K562 (cell line): ENCODE results near the gene PITRM1. TPM values are rescaled to one million over a fixed set of nuclear protein-coding genes. Genes with fewer than 3 reads are reported as not detected.

Experiments
- ETV6 ChIP-seq, 3 experiments: fragments of 150-350 bp in 1 of 3; sonication (generic) in 1 of 3; formaldehyde crosslinking in 1 of 3; IDR thresholded peaks; 2 replicates each; pipeline versions ENCODE4 v1.6.1 to v1.8.0; 2014 to 2022; ENCODE audit warnings: borderline replicate concordance in 2 of 3, low read depth in 2 of 3, antibody characterized with exemption in 1 of 3, low read length in 1 of 3, mild to moderate bottlenecking in 1 of 3, missing genetic modification reagents in 1 of 3
- HNRNPH1 ChIP-seq: fragments of 200-400 bp; formaldehyde crosslinking; optimal IDR thresholded peaks from 2 replicates; pipeline ENCODE3; 2017; ENCODE audit warnings: low read depth, mild to moderate bottlenecking, low read length, moderate library complexity
- MEIS2 ChIP-seq: fragments of 450-650 bp; IDR thresholded peaks from 2 replicates; pipeline ENCODE4 v1.6.1; 2014; ENCODE audit warnings: mild to moderate bottlenecking; ENCODE audit not compliant: partially characterized antibody
- NEUROD1 ChIP-seq: fragments of 150-350 bp; IDR thresholded peaks from 2 replicates; pipeline ENCODE4 v1.6.1; 2014; ENCODE audit warnings: borderline replicate concordance, low read length, low read depth; ENCODE audit not compliant: partially characterized antibody
- NFATC3 ChIP-seq: fragments of 450-650 bp; IDR thresholded peaks from 2 replicates; pipeline ENCODE4 v1.6.1; 2017; ENCODE audit warnings: mild to moderate bottlenecking
- PCBP1 ChIP-seq: fragments of 200-400 bp; formaldehyde crosslinking; IDR thresholded peaks from 2 replicates; pipeline ENCODE4 v1.6.1; 2018; ENCODE audit warnings: mild to moderate bottlenecking, low read depth, low read length; ENCODE audit not compliant: poor library complexity, severe bottlenecking
- PHF20 ChIP-seq: fragments of 450-650 bp; IDR thresholded peaks from 2 replicates; pipeline ENCODE4 v1.6.1; 2018; ENCODE audit not compliant: partially characterized antibody
- RB1 ChIP-seq: fragments of 450-650 bp; IDR thresholded peaks from 2 replicates; pipeline ENCODE4 v1.6.1; 2017; ENCODE audit warnings: low read depth, mild to moderate bottlenecking
- polyA plus RNA-seq, 8 experiments: library from polyadenylated mRNA; depleted of rRNA in 4 of 8; stranded (reverse) in 5 of 8; unstranded in 3 of 8; fragments of >200 nt; fragmentation: Nextera tagmentation in 2 of 8; fragmentation: Illumina TruSeq in 1 of 8; extraction: Ambion mirVana in 2 of 8; extraction: Trizol in 1 of 8; gene quantifications; 2 replicates each; pipeline versions ENCODE4 v1.2.1 to v1.2.3, GENCODE V29; 2011 to 2014; ENCODE audit warnings: inconsistent platforms in 1 of 8, missing spikeins in 1 of 8
- total RNA-seq, 7 experiments: library from RNA; depleted of rRNA in 6 of 7; stranded (reverse); fragments of >200 nt in 6 of 7; fragmentation: Illumina TruSeq in 2 of 7; extraction: Trizol in 2 of 7; gene quantifications; 2 replicates each; pipeline versions ENCODE4 v1.2.1 to v1.2.3, GENCODE V29; 2011 to 2021; ENCODE audit warnings: low replicate concordance in 1 of 7
- TF ChIP-seq, protein P1 (sequence below): sonication (generic); formaldehyde crosslinking; IDR thresholded peaks from 2 replicates; pipeline ENCODE4 v1.8.0; 2023; ENCODE audit warnings: mild to moderate bottlenecking, missing genetic modification reagents
- TF ChIP-seq, protein P2 (sequence below), 2 experiments: fragments of 450-650 bp; formaldehyde crosslinking in 1 of 2; IDR thresholded peaks; 2 replicates each; pipeline versions ENCODE4 v1.4.0 to v1.6.1; 2014 to 2020; ENCODE audit warnings: mild to moderate bottlenecking in 2 of 2, borderline replicate concordance in 1 of 2, low read depth in 1 of 2
- TF ChIP-seq, protein P3 (sequence below), 2 experiments: fragments of 200-800 bp in 1 of 2; sonication (Bioruptor generic) in 1 of 2; sonication (generic) in 1 of 2; formaldehyde crosslinking in 1 of 2; IDR thresholded peaks in 1 of 2; conservative IDR thresholded peaks in 1 of 2; 2 replicates each; pipeline versions ENCODE4 v1.5.0 to v1.6.1; 2016 to 2020; ENCODE audit warnings: missing compliant biosample characterization in 1 of 2, missing genetic modification characterization in 1 of 2, missing genetic modification reagents in 1 of 2

The PITRM1 gene
- total and polyA plus RNA-seq, 9 of the 15 experiments (the other 6 are each of a cell fraction or from before 2014, with no cell fraction given), result 21.1 to 70.4 (median 39.7) TPM

DNA sequence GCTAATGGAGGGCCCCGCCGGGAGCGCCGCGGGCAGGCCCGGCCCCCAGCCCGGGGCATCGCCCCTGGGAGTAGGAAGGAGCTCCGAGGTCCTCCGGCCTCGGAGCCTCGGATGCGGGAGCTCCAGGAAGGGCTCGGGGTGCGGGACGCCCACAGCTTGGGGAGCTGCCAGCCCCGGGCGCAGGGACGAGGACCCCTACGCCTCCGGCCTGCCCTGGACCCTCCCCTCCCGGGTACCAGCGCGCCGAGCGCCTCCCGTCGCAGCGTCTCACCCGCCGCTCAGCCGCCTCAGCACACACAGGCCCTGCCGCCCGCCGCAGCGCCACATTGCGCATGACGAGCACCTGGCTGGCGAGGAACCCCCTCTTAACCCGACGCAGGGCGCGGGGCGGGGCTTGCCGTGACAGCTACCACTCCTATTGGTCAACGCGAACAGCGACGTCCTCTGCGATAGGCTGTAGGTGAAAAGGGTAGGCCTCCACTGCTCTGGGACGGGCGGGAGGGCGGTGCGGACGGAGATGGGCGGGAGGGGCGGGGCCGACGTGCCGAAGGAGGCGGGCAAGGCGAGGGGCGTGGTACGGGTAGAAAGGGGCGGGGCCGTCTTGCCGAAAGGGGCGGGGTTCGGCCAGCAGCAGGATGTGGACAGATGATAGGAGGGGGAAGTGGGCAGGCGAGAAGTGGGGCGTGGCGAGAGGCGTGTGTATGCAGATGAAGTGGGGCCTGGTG lies at the start of gene PITRM1 (continued):
- TF ChIP-seq, protein P1, sequence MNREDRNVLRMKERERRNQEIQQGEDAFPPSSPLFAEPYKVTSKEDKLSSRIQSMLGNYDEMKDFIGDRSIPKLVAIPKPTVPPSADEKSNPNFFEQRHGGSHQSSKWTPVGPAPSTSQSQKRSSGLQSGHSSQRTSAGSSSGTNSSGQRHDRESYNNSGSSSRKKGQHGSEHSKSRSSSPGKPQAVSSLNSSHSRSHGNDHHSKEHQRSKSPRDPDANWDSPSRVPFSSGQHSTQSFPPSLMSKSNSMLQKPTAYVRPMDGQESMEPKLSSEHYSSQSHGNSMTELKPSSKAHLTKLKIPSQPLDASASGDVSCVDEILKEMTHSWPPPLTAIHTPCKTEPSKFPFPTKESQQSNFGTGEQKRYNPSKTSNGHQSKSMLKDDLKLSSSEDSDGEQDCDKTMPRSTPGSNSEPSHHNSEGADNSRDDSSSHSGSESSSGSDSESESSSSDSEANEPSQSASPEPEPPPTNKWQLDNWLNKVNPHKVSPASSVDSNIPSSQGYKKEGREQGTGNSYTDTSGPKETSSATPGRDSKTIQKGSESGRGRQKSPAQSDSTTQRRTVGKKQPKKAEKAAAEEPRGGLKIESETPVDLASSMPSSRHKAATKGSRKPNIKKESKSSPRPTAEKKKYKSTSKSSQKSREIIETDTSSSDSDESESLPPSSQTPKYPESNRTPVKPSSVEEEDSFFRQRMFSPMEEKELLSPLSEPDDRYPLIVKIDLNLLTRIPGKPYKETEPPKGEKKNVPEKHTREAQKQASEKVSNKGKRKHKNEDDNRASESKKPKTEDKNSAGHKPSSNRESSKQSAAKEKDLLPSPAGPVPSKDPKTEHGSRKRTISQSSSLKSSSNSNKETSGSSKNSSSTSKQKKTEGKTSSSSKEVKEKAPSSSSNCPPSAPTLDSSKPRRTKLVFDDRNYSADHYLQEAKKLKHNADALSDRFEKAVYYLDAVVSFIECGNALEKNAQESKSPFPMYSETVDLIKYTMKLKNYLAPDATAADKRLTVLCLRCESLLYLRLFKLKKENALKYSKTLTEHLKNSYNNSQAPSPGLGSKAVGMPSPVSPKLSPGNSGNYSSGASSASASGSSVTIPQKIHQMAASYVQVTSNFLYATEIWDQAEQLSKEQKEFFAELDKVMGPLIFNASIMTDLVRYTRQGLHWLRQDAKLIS (CRISPR knock-in tag), result peak; percentile 54
- TF ChIP-seq NFATC3 (no peak), RB1 (peak; percentile 71), PHF20 (peak; percentile 75), HNRNPH1 (no peak), NEUROD1 (peak; percentile 59), MEIS2 (peak; percentile 72), ETV6 (IDR thresholded peaks at IDR 0.05; ENCODE audit: borderline replicate concordance in 1 of 2, low read depth in 2 of 2, low read length in 1 of 2) (no peak), ETV6 (CRISPR knock-in tag; IDR thresholded peaks at IDR 0.05; ENCODE audit: borderline replicate concordance) (0 out of 2 replicates have a peak, but pooled peaks have one; percentile 49), PCBP1 (peak; percentile 3)
- TF ChIP-seq, protein P2, sequence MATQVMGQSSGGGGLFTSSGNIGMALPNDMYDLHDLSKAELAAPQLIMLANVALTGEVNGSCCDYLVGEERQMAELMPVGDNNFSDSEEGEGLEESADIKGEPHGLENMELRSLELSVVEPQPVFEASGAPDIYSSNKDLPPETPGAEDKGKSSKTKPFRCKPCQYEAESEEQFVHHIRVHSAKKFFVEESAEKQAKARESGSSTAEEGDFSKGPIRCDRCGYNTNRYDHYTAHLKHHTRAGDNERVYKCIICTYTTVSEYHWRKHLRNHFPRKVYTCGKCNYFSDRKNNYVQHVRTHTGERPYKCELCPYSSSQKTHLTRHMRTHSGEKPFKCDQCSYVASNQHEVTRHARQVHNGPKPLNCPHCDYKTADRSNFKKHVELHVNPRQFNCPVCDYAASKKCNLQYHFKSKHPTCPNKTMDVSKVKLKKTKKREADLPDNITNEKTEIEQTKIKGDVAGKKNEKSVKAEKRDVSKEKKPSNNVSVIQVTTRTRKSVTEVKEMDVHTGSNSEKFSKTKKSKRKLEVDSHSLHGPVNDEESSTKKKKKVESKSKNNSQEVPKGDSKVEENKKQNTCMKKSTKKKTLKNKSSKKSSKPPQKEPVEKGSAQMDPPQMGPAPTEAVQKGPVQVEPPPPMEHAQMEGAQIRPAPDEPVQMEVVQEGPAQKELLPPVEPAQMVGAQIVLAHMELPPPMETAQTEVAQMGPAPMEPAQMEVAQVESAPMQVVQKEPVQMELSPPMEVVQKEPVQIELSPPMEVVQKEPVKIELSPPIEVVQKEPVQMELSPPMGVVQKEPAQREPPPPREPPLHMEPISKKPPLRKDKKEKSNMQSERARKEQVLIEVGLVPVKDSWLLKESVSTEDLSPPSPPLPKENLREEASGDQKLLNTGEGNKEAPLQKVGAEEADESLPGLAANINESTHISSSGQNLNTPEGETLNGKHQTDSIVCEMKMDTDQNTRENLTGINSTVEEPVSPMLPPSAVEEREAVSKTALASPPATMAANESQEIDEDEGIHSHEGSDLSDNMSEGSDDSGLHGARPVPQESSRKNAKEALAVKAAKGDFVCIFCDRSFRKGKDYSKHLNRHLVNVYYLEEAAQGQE (IDR thresholded peaks at IDR 0.05; ENCODE audit: borderline replicate concordance), result no peak
- TF ChIP-seq, protein P2 (CRISPR knock-in tag; IDR thresholded peaks at IDR 0.05; ENCODE audit: low read depth), result peak; percentile 50; the same call in 1 of the 2 replicates
- TF ChIP-seq, protein P3, sequence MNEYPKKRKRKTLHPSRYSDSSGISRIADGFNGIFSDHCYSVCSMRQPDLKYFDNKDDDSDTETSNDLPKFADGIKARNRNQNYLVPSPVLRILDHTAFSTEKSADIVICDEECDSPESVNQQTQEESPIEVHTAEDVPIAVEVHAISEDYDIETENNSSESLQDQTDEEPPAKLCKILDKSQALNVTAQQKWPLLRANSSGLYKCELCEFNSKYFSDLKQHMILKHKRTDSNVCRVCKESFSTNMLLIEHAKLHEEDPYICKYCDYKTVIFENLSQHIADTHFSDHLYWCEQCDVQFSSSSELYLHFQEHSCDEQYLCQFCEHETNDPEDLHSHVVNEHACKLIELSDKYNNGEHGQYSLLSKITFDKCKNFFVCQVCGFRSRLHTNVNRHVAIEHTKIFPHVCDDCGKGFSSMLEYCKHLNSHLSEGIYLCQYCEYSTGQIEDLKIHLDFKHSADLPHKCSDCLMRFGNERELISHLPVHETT (CRISPR knock-in tag; conservative IDR thresholded peaks at IDR 0.05 in 1 of 2, IDR thresholded peaks at IDR 0.05 in 1 of 2), result no peak
